Measurements from ENCODE around the gene OLAH. TPM values are rescaled to one million over a fixed set of nuclear protein-coding genes. Genes with fewer than 3 reads are reported as not detected.
A peak's percentile ranks its signal among the peaks of the same experiment; 100 is the strongest.

OLAH gene
- total RNA-seq, 1 experiment from 2014 or later, result not detected

GRCh38 chr10:15038416-15038815 is 5.3 kb upstream of the OLAH start (continued):
- TF ChIP-seq, protein P1, sequence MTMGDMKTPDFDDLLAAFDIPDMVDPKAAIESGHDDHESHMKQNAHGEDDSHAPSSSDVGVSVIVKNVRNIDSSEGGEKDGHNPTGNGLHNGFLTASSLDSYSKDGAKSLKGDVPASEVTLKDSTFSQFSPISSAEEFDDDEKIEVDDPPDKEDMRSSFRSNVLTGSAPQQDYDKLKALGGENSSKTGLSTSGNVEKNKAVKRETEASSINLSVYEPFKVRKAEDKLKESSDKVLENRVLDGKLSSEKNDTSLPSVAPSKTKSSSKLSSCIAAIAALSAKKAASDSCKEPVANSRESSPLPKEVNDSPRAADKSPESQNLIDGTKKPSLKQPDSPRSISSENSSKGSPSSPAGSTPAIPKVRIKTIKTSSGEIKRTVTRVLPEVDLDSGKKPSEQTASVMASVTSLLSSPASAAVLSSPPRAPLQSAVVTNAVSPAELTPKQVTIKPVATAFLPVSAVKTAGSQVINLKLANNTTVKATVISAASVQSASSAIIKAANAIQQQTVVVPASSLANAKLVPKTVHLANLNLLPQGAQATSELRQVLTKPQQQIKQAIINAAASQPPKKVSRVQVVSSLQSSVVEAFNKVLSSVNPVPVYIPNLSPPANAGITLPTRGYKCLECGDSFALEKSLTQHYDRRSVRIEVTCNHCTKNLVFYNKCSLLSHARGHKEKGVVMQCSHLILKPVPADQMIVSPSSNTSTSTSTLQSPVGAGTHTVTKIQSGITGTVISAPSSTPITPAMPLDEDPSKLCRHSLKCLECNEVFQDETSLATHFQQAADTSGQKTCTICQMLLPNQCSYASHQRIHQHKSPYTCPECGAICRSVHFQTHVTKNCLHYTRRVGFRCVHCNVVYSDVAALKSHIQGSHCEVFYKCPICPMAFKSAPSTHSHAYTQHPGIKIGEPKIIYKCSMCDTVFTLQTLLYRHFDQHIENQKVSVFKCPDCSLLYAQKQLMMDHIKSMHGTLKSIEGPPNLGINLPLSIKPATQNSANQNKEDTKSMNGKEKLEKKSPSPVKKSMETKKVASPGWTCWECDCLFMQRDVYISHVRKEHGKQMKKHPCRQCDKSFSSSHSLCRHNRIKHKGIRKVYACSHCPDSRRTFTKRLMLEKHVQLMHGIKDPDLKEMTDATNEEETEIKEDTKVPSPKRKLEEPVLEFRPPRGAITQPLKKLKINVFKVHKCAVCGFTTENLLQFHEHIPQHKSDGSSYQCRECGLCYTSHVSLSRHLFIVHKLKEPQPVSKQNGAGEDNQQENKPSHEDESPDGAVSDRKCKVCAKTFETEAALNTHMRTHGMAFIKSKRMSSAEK (CRISPR knock-in tag; IDR thresholded peaks at IDR 0.05; ENCODE audit: borderline replicate concordance), result no peak
- TF ChIP-seq ZNF232 (CRISPR knock-in tag; IDR thresholded peaks at IDR 0.05) (no peak), MYBL2 (CRISPR knock-in tag; IDR thresholded peaks at IDR 0.05) (no peak)

DNA sequence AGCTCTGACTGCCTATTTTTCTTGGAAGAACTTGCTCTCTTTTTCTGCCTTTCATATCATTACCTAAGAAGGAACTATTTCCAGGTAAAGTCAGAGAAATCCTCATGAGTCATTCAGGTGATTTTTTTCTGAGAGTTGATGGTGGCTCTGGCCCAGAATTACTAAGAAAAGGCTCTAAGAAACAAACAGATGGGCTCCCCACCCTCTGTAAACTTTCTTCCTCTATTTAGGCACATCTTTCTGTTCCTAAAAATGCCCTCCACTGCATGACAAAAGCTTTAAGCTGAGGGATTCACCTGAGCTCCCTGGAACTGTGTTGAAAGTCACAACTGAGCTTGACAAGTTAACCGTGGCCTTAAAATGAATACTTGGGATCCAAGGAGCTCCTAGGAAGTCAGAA is 1.6 kb downstream of the OLAH start:
- DNase-seq (ENCODE audit: low spot score) (no peak), ATAC-seq (peak; percentile 62)
- ChIA-PET POLR2A (no interaction called here), CTCF (interaction anchor here (0.9 kb wide), 1 partner anchor 10 kb away, joined by 3 read pairs; no protein-coding TSS in a partner anchor)
- no peak for TF ChIP-seq OVOL2 (CRISPR knock-in tag; IDR thresholded peaks at IDR 0.05; ENCODE audit: borderline replicate concordance)
- TF ChIP-seq ZNF317 (CRISPR knock-in tag; IDR thresholded peaks at IDR 0.05; ENCODE audit: borderline replicate concordance, low read depth), result no peak
- no peak for TF ChIP-seq GRHL2 (CRISPR knock-in tag; IDR thresholded peaks at IDR 0.05; ENCODE audit: insufficient replicate concordance, severe bottlenecking)
- TF ChIP-seq, protein P2, sequence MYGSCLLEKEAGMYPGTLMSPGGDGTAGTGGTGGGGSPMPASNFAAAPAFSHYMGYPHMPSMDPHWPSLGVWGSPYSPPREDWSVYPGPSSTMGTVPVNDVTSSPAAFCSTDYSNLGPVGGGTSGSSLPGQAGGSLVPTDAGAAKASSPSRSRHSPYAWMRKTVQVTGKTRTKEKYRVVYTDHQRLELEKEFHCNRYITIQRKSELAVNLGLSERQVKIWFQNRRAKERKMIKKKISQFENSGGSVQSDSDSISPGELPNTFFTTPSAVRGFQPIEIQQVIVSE (CRISPR knock-in tag; IDR thresholded peaks at IDR 0.05; ENCODE audit: borderline replicate concordance), result no peak
- TF ChIP-seq, protein P3, sequence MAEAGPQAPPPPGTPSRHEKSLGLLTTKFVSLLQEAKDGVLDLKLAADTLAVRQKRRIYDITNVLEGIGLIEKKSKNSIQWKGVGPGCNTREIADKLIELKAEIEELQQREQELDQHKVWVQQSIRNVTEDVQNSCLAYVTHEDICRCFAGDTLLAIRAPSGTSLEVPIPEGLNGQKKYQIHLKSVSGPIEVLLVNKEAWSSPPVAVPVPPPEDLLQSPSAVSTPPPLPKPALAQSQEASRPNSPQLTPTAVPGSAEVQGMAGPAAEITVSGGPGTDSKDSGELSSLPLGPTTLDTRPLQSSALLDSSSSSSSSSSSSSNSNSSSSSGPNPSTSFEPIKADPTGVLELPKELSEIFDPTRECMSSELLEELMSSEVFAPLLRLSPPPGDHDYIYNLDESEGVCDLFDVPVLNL (CRISPR knock-in tag; IDR thresholded peaks at IDR 0.05; ENCODE audit: borderline replicate concordance, low read depth), result no peak
- no peak for TF ChIP-seq HMGA2 (CRISPR knock-in tag; IDR thresholded peaks at IDR 0.05)
- TF ChIP-seq JUN (CRISPR knock-in tag; IDR thresholded peaks at IDR 0.05), result no peak
- TF ChIP-seq, protein P4, sequence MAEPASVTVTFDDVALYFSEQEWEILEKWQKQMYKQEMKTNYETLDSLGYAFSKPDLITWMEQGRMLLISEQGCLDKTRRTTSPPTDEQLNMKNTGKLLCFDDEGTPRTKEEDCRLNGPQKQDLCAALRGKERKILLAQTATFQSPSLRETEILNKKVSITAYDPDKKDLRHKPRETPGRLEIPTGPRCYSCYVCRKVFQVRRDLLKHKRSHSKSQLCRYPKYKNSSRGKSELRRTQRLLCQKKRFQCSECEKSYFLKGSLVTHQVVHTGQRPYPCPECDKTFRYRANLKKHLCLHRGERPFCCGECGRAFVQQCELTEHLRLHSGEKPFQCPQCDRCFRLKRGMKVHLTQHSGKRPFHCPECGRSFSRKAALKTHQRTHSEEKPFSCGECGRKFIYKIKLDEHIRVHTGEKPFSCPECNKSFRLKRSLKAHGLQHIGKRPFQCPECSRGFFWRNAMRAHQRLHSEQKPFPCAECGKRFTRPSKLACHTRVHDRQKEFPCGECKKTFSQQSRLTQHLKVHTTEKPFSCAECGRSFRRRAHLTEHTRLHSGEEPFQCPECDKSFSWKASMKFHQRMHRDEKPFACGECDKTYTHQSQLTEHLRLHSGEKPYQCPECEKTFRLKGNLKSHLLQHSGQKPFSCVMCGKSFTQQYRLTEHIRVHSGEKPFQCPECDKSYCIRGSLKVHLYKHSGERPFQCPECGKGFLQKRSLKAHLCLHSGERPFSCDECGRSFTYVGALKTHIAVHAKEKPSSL (CRISPR knock-in tag; conservative IDR thresholded peaks at IDR 0.05), result no peak
- TF ChIP-seq NR1H2 (CRISPR knock-in tag; IDR thresholded peaks at IDR 0.05), result no peak
- TF ChIP-seq, protein P5, sequence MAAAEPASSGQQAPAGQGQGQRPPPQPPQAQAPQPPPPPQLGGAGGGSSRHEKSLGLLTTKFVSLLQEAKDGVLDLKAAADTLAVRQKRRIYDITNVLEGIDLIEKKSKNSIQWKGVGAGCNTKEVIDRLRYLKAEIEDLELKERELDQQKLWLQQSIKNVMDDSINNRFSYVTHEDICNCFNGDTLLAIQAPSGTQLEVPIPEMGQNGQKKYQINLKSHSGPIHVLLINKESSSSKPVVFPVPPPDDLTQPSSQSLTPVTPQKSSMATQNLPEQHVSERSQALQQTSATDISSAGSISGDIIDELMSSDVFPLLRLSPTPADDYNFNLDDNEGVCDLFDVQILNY (CRISPR knock-in tag; IDR thresholded peaks at IDR 0.05), result no peak
- TF ChIP-seq TEAD1 (CRISPR knock-in tag; IDR thresholded peaks at IDR 0.05), result no peak
- TF ChIP-seq, protein P6, sequence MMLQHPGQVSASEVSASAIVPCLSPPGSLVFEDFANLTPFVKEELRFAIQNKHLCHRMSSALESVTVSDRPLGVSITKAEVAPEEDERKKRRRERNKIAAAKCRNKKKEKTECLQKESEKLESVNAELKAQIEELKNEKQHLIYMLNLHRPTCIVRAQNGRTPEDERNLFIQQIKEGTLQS (CRISPR knock-in tag; conservative IDR thresholded peaks at IDR 0.05), result no peak
- peaks cover 4% of the 10 kb centered on the region; the same call in 1 of the 2 replicates for H3K9me3 Mint-ChIP-seq
- no peak overlapping the region for H3K4me3 Mint-ChIP-seq
- no peaks in the 10 kb centered on the region for H3K27me3 Mint-ChIP-seq (ENCODE audit: low read depth)
- no peaks in the 10 kb centered on the region for H3K36me3 Mint-ChIP-seq
- H3K27ac Mint-ChIP-seq, result no peak overlapping the region; the same call in 1 of the 2 replicates
- H3K4me1 Mint-ChIP-seq, result peaks cover 16% of the 10 kb centered on the region
